Activated naive CD4-positive, alpha-beta T cell treated with Interleukin-2 at 50 U/mL for 16 hours (primary cell): ENCODE results near the gene TBXAS1.

Experiments
- DNase-seq: peaks from one replicate; pipeline ENCODE4 v3.0.0-alpha.2; 2020

TBXAS1 gene

DNA sequence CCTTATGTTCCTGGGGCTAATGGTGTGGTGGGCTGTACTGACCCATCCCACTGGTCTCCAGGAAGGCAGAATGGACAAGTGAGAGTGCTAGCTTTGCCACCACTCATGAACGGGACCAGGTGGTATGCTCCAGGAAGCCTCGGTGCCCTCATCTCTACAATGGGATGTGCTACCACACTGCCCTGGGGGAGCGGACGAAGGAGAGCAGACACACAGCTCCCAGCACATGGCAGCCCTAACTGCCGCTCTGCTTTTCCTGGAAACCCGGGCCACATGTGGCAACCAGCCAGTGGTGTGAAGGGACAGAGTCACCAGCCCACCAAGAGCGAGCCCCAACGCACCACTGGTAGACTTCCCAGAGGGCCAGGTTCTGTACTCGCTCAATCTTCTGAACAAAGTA is 197.9 kb downstream of the TBXAS1 start:
- no peak for DNase-seq

- no peak for DNase-seq
Observed at GRCh38 chr7:140027858-140028257, 198.8 kb downstream of the TBXAS1 start.

DNA sequence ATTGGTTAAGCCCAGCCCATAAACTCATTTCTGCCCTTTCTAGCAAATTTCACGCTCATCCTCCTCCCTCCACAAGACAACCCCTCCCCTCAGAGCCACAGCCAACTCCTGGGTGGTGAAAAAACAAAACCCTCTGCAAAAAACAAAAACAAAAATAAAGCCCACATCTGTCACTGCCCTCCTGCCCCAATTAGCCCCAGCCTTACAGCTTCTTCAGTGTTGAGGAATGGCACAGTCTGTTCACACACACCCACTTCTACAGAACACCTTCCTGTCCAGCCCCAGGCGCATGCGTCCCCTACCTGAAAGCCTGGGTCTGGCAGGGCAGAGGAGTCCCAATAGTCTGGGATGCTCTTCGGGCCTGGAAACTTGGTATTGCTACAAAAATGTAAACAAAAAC is 199.2 kb downstream of the TBXAS1 start:
- no peak for DNase-seq

GRCh38 chr7:140029072-140029471 is 200.0 kb downstream of the TBXAS1 start:
- DNase-seq = no peak

DNA sequence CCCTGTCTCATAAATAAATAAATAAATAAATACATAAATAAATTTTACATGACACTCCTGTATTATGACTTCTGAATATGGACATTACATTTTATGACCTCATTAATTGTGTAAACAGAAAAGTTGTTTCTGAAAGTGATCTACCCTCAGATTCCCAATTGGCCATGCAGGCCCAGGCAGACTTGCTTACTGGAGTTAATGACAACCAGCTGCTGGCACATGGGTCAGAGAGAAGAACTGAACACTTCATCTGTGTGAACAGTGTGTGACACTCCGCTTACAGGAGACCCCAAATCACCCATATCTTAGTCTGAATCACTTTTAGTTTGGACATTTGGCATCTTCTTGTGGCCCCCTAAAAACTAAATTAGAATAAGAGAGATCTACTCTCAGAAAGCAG is 202.3 kb downstream of the TBXAS1 start:
- no peak for DNase-seq

- no peak for DNase-seq
Observed at GRCh38 chr7:140033036-140033435, 204.0 kb downstream of the TBXAS1 start.

DNA sequence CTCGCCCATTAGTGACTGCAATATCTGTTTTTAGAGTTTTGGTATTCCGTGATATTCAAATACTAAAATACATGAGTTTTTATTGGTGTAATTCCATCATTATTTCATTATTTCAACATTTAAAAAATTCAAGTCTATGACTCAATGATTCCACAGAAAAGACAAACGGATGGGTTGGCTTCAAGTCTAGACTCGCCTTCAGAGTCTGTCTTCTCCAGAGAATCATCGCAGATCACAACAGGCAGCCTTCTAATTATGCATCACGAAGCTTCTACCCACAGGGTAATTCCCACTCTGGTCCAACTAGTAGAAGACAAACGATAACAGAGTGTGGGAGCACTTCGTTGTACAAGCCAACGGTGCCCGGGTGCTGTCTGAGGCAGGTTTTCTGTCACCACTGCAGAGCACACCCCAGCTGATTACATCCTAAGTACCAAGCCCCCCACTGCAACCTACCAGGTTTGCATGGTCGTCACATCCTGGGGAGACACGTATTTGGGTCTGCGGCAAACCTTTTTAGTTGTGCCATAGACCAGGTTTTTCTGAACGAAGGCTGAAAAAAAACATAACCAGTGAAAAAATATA is 204.8 kb downstream of the TBXAS1 start:
- no peak for DNase-seq

DNA sequence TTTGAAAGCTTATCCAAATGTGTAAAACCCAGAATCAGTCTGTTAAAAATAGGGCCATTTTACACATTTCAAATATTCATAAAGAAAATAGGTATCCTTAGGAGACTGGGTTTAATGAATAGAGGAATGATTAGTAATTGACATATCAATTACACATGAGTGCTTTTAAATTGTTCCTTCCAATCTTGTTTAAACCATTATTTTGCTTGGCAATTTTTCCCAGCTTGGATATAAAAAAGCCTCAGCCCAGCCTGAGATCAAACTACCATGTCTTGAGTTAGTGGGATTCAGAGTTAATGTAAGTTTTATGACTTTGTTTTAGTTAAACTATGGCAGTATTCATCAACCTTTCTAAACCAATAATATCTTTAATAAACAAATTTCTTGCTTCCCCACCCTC is 205.4 kb downstream of the TBXAS1 start:
- no peak for DNase-seq

- no peak for DNase-seq
Observed at GRCh38 chr7:140035400-140036223, 206.5 kb downstream of the TBXAS1 start.

GRCh38 chr7:140036224-140036962 is 207.3 kb downstream of the TBXAS1 start:
- peak; percentile 9 for DNase-seq

DNA sequence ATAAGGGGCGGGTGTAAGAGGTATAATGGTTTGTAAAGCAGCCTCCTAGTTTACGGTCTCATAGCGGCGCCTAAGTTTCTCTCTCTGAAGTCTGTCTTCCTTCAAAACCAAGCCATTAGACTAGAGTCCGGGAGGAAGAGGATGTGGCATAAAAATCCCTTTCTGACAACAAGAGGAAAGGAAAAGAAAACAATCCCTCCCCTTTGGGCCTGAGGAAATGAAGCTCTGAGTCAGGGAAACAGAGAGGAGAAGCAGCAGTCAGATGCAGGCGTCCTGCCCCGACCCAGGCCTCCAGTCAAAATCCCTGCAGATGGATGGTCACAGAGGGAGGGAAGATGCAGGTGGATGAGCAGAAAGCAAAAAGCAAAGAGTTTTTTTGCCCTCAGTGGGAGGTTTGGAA is 210.0 kb downstream of the TBXAS1 start:
- DNase-seq = no peak

GRCh38 chr7:140039896-140040295 is 210.8 kb downstream of the TBXAS1 start:
- DNase-seq = no peak

DNA sequence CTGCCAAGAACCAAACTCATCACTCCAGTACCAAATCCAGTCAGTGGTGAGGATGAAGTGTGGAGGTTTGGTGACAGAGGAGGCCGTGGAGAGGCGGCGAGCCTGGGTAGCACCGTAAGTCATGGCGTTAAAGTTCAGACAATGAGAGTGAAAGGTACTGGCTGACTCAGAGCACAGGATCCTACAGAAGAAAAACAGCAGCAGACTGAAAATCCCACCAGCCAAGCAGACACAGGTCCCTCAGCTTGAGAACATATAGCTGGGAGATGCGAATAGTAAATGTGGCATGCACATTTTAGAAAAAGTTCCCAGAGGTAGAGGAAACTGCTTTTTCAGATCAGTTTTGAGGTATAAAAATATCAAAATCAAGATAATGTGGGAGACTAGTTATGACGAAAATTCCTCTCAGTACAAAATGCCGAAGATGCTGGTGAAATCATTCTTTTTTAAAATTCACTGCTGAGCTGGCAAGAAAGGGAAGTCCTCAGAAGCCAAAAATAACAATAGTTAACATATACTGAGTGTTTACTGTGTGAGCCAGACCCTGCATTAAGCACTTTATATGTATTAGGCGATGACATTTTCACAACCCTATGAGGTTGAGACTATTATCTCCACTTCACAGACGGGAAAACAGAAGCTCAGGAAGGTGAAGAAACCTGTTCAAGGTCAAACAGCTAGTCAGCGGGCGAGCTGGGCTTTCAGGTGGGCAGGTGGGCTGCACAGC is 212.8 kb downstream of the TBXAS1 start:
- DNase-seq = no peak

DNA sequence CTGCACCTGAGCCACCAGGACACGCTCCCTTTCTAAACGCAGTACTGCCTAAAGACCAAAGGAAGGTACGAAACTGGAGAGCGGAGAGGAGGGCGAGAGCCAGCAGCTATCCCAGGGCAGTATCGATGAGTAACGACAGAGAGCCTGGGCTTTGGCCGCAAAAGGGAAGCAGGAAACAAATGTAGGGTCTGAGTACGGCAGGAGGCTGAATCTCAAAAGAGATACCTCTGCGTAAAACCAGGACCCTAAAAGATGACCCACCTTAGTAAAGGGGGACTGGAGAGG is 213.3 kb downstream of the TBXAS1 start:
- no peak for DNase-seq

- DNase-seq = no peak
Observed at GRCh38 chr7:140044251-140044650, 215.2 kb downstream of the TBXAS1 start.

DNA sequence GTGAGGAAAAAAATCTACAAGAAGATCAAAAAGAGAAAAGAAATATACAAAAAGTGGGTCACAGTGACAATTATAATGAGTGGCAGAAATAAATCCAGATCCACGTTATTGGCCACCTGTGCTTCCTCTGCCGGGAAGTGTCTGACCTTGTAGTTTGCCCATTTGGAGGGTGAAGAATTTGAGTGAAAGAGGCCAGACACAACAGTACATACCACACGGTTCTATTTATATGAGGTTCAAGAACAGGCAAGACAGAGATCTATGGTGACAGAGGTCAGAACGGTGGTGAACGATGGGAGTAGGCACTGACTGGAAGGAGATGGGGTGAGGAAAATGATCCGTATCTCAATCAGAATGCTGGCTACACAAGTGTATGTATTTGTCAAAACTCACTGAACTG is 216.6 kb downstream of the TBXAS1 start:
- DNase-seq = no peak

DNA sequence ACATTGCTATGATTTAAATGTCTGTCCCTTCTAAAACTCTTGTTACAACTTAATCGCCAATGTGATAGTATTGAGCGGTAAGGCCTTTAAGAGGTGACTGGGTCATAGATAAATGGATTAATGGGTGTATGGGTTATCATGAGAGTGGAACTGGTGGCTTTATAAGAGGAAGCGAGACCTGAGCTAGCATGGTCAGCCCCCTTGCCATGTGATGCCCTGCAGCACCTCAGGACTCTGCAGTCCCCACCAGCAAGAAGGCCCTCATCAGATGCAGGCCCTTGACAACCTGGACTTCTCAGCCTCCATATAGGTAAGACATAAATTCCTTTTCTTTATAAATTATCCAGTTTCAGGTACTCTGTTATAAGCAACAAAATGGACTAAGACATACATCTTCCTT is 218.1 kb downstream of the TBXAS1 start:
- DNase-seq = no peak

- no peak for DNase-seq
Observed at GRCh38 chr7:140048138-140048537, 219.1 kb downstream of the TBXAS1 start.

GRCh38 chr7:140048989-140049338 is 219.9 kb downstream of the TBXAS1 start:
- no peak for DNase-seq

- no peak for DNase-seq
Observed at GRCh38 chr7:140049339-140050024, 220.4 kb downstream of the TBXAS1 start.

- no peak for DNase-seq
Observed at GRCh38 chr7:140050100-140050499, 221.0 kb downstream of the TBXAS1 start.

DNA sequence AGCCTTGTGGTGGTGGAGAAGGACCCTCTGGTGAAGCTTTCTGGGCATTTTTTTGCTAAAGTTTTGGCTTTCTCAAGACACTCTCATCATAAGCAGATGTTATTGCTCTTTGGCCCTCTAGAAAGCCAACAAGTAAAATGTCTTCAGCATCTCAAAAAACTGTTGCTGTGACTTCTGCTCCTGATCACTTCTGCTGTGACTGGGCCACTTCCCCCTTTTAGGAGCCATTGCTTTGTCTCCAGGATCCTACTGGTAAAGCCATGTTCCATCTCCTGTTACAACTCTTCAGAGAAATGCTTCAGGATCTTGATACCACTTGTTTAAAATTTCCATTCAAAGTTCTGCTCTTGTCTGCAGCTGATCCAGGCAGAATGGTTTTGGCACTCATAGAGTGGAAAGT is 222.8 kb downstream of the TBXAS1 start:
- DNase-seq = no peak
